ENCODE results near the gene ANKFN1.

Gene ANKFN1

DNA sequence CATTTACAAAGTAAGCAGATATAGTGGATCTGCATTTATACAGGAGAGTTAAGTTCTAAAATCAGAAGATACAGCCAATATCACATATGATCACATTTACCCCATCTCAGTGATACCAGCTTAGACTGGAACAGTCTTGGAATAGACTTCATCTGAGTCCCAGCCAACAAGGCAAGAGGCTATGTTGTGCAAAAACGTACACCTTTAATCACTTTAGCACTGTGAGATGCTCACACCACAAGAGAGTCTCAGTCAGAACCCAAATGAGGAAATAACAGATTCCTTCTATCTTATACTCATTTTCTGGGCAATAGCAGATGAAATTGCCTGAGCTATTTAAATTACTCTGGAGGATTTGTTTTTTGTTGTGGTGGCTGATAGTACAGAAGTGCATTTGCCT lies 145.6 kb downstream of the ANKFN1 start:
- DNase-seq (ENCODE audit: low read depth, low spot score), result no peak
- in situ Hi-C loops (cut with HindIII; ENCODE audit: low sequenced_read_pairs), result no loop called here

GRCh38 chr17:56300144-56300543 lies 146.9 kb downstream of the ANKFN1 start:
- TF ChIP-seq, protein P1, sequence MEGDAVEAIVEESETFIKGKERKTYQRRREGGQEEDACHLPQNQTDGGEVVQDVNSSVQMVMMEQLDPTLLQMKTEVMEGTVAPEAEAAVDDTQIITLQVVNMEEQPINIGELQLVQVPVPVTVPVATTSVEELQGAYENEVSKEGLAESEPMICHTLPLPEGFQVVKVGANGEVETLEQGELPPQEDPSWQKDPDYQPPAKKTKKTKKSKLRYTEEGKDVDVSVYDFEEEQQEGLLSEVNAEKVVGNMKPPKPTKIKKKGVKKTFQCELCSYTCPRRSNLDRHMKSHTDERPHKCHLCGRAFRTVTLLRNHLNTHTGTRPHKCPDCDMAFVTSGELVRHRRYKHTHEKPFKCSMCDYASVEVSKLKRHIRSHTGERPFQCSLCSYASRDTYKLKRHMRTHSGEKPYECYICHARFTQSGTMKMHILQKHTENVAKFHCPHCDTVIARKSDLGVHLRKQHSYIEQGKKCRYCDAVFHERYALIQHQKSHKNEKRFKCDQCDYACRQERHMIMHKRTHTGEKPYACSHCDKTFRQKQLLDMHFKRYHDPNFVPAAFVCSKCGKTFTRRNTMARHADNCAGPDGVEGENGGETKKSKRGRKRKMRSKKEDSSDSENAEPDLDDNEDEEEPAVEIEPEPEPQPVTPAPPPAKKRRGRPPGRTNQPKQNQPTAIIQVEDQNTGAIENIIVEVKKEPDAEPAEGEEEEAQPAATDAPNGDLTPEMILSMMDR (IDR thresholded peaks at IDR 0.05; ENCODE audit: low read depth, low read length), result no peak
- H3K4me3 ChIP-seq (ENCODE audit: low read depth, low read length), result no peak overlapping the region
- no peak for DNase-seq (ENCODE audit: low read depth, low spot score)
- in situ Hi-C loops (cut with HindIII; ENCODE audit: low sequenced_read_pairs), result no loop called here

More for the DNA sequence above, 145.6 kb downstream of the ANKFN1 start:
- TF ChIP-seq, protein P1 (IDR thresholded peaks at IDR 0.05; ENCODE audit: low read depth, low read length), result no peak
- no peak overlapping the region for H3K4me3 ChIP-seq (ENCODE audit: low read depth, low read length)

DNA sequence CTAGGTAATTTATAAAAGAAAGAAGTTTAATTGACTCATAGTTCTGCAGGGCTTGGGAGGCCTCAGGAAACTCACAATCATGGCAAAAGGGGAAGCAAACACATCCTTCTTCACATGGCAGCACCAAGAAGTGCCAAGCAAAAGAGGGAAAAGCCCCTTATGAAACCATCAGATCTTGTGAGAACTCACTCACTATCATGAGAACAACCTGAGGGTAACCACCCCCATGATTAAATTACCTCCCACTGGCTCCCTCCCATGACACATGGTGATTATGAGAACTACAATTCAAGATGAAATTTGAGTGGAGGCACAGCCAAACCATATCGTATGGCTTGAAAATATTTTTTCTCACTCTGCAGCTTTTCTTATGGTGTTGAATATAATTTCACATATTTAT lies 151.7 kb downstream of the ANKFN1 start:
- TF ChIP-seq, protein P1 (IDR thresholded peaks at IDR 0.05; ENCODE audit: low read depth, low read length), result peak; percentile 3
- in situ Hi-C loops (cut with HindIII; ENCODE audit: low sequenced_read_pairs), result no loop called here
- no peak overlapping the region for H3K4me3 ChIP-seq (ENCODE audit: low read depth, low read length)
- no peak for DNase-seq (ENCODE audit: low read depth, low spot score)

DNA sequence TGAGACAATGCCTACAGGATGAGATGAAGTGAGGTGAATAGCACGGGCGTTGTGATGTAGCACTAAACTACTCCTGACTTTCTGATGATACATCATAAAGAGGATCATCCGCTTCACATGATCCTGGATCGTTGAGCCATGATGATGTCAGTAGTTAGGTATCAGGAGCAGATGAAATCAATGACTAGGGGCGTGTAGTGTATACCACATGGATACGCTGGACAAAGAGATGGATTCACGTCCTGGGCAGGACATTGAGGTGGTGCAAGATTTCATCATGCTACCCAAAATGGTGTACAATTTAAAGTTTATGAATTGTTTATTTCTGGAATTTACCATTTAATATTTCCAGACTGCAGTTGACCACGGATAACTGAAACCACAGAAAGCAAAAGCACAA lies 156.6 kb downstream of the ANKFN1 start:
- in situ Hi-C loops (cut with HindIII; ENCODE audit: low sequenced_read_pairs), result no loop called here
- no peak overlapping the region for H3K4me3 ChIP-seq (ENCODE audit: low read depth, low read length)
- TF ChIP-seq, protein P1 (IDR thresholded peaks at IDR 0.05; ENCODE audit: low read depth, low read length), result no peak
- peak; percentile 32 for DNase-seq (ENCODE audit: low read depth, low spot score)

DNA sequence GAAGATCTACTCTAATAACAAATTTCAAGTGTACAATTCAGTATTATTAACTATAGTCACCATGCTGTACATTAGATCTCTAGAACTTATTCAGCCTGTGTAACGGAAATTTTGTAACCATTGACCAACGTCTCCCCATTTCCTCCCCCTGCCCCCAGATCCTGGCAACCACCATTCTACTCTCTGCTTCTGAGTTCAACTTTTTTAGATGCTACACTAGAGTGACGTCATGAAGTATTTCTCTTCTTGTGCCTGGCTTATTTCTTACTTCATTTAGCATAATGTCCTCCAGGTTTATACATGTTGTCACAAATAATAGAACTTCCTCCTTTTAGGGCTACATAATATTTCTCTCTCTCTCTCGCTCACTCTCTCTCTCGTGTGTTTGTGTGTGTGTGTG lies 157.5 kb downstream of the ANKFN1 start:
- no peak overlapping the region for H3K4me3 ChIP-seq (ENCODE audit: low read depth, low read length)
- in situ Hi-C loops (cut with HindIII; ENCODE audit: low sequenced_read_pairs), result no loop called here
- DNase-seq (ENCODE audit: low read depth, low spot score), result no peak
- TF ChIP-seq, protein P1 (IDR thresholded peaks at IDR 0.05; ENCODE audit: low read depth, low read length), result no peak

DNA sequence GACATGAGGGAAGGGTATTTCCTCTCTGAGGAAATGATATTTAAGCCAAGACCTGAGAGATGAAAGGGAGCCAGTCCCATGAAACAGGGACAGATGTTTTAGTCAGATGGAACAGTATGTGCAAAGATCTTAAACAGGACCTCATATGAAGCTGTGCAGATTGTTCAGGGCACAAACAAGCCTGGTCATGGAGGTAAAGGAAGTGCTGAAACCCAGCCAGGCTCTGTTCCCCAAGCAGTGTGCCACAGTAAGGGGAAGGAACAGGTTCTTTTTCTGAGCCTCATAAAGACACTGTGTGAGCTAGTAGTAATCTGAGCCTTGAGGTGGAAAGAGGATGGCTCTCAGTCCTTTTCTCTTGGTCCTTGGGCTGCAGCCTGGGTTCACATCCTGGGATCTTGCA lies 159.9 kb downstream of the ANKFN1 start:
- in situ Hi-C loops (cut with HindIII; ENCODE audit: low sequenced_read_pairs), result no loop called here
- no peak overlapping the region for H3K4me3 ChIP-seq (ENCODE audit: low read depth, low read length)
- DNase-seq (ENCODE audit: low read depth, low spot score), result no peak
- TF ChIP-seq, protein P1 (IDR thresholded peaks at IDR 0.05; ENCODE audit: low read depth, low read length), result no peak

- TF ChIP-seq, protein P1 (IDR thresholded peaks at IDR 0.05; ENCODE audit: low read depth, low read length), result no peak
Observed at GRCh38 chr17:56314026-56314425, 160.8 kb downstream of the ANKFN1 start.

More at GRCh38 chr17:56314026-56314425, 160.8 kb downstream of the ANKFN1 start:
- no peak overlapping the region for H3K4me3 ChIP-seq (ENCODE audit: low read depth, low read length)
- in situ Hi-C loops (cut with HindIII; ENCODE audit: low sequenced_read_pairs), result no loop called here
- peak; percentile 39 for DNase-seq (ENCODE audit: low read depth, low spot score)

Measured in astrocyte of the spinal cord (primary cell).